HG02938 (cell line): ENCODE data around the gene PGAP3.

Experiments used
- ATAC-seq: cut with Tn5 transposase; IDR thresholded peaks from one replicate; pipeline ENCODE4 v1.9.1; 2021; ENCODE audit warnings: mild to moderate bottlenecking, moderate library complexity; ENCODE audit not compliant: unreplicated experiment

Gene PGAP3

GRCh38 chr17:39640591-39641031, 47.2 kb downstream of the PGAP3 start:
- ATAC-seq = no peak

GRCh38 chr17:39639566-39640458, 48.0 kb downstream of the PGAP3 start:
- no peak for ATAC-seq

- ATAC-seq = no peak
Measured at GRCh38 chr17:39639043-39639442, 48.8 kb downstream of the PGAP3 start.

GRCh38 chr17:39638317-39638716, 49.5 kb downstream of the PGAP3 start:
- ATAC-seq = no peak

- ATAC-seq = peak; percentile 73
Measured at GRCh38 chr17:39636927-39637736, 50.7 kb downstream of the PGAP3 start, which contains the start of gene STARD3. TSS of gene STARD3 (plus strand) at chr17:39637144. CDS start at chr17:39653532, 16,388 bp downstream.

- ATAC-seq = peak; percentile 16
Measured at GRCh38 chr17:39636587-39636926, 51.3 kb downstream of the PGAP3 start.

GRCh38 chr17:39635614-39636176, 52.2 kb downstream of the PGAP3 start:
- ATAC-seq = no peak

- no peak for ATAC-seq
Measured at GRCh38 chr17:39634384-39634871, 53.4 kb downstream of the PGAP3 start.

GRCh38 chr17:39633570-39634183, 54.2 kb downstream of the PGAP3 start:
- ATAC-seq = no peak

- ATAC-seq = no peak
Measured at GRCh38 chr17:39632153-39632941, 55.5 kb downstream of the PGAP3 start.

- ATAC-seq = no peak
Measured at GRCh38 chr17:39631403-39631802, 56.5 kb downstream of the PGAP3 start.

- no peak for ATAC-seq
Measured at GRCh38 chr17:39629898-39630297, 58.0 kb downstream of the PGAP3 start.

GRCh38 chr17:39629494-39629880, 58.4 kb downstream of the PGAP3 start:
- ATAC-seq = no peak

- no peak for ATAC-seq
Measured at GRCh38 chr17:39628655-39629493, 59.0 kb downstream of the PGAP3 start.

GRCh38 chr17:39627712-39628516, 59.9 kb downstream of the PGAP3 start:
- ATAC-seq = no peak

- ATAC-seq = no peak
Measured at GRCh38 chr17:39627047-39627711, 60.7 kb downstream of the PGAP3 start.

GRCh38 chr17:39626171-39627046, 61.4 kb downstream of the PGAP3 start, which contains the start of gene PPP1R1B:
TSS of gene PPP1R1B (plus strand) at chr17:39626952. CDS start at chr17:39627393, 441 bp downstream.
- no peak for ATAC-seq
